Measurements from ENCODE around the gene KCNJ9.
"Not testable (repeated sequence)": the region's sequence is repeated elsewhere in the genome, so short reads cannot be mapped to it uniquely, and the experiment has no call there.

KCNJ9 gene

DNA sequence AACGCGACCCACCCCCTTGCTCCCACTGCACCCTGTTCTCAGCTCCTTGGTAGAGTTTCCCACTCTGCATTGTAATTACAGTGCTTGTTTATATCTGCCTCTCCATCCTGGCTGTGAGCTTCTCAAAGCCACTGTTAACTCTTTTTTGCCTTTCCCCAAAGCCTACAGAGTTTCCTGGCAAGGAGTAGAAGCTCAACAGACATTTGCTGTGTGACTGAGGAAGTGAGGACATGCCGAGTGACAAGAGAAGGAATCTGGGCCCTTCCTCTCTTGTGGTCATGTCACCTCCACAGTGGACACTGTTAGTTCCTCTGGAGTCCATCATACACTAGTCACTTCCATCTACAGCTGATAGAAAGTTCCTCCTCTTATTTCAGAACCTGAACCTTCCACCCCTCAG lies 23.1 kb downstream of the KCNJ9 start:
- no peak for DNase-seq

DNA sequence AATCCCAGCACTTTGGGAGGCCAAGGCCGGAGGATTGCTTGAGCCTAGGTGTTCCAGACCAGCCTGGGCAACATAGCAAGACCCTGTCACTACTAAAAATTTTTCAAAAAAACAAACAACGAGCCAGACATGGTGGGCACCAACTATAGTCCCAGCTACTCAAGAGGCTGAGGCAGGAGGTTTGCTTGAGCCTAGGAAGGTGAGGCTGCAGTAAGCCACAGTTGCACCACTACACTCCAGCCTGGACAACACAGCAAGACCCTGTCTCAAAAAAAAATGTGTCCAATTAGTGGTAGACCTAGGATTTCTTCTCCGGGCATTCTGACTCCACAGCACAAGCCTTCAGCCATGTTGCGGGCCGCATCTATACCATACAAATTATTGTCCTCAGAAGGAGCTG lies 23.8 kb downstream of the KCNJ9 start:
- DNase-seq = no peak

DNA sequence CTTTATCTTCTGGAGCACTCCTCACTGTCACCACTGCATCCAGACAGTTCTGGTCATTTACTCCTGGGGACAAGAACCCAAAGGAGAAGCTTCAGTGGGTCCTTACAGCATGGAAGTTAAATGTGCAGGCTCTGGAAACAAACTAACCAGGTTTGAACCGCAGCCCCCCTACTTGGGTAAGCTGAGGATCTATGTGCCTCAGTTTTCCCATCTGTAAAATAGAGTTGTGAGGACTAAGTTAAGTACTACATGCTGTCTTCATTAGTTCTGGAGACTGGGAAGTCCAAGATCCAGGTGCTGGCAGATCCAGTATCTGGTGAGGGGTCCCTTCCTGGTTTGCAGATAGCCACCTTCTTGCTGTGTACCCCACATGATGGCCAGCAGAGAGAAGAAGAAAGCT lies 26.2 kb downstream of the KCNJ9 start:
- no peak for DNase-seq

DNA sequence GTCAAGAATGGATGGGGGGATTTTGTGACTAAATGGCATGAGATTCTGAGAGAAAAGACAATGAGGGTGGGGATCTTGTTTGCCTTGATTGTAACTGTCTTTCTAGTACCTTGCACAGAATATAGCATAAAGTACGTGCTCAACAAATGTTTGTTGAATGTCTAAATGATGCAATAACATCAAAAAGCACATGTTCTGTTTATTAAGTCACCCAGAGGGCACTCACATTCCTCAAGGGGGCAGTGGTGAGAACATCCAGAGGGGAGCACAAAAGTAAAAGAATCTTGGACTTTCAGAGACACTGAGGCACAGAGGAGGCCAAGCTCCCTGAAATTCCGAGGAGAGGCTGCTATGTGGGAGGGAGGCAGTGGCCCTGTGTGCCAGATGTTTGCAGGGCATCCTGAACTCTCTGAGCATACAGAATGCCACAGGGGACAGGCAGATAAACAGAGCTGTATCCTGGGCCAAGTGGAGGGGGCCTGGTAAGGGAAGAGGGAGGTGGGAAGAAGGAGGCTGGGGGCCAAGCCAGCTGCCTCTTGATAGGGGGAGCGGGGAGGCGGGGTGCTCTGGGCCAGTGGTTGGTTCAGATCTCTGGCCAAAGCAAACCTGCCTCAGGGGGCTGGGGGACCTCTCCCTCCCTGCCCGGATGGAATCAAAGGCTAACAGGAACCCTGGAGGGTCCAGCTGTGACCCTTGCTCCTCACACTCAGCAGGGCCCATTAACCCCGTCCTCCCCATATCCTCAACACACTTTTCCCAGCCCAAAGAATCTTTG lies 27.7 kb downstream of the KCNJ9 start:
- DNase-seq = no peak

DNA sequence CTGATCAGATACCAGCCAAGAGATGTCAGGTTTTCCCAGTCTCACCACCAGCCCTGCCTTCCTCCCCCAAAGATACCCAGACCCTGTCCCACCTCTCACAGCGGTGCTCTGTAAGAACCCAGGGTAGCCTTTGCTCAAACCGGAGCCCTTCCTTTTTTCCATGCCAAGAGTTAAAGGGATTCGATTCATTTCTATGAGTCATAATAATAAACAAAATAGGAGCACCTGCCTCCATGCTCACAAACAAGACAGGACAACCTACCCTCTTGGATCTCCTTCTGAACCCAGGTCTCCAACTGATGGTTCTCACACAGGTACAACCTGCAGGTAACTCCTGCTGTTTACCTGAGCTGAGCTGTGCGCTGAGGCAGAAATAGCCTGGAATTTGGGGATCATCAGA lies 28.3 kb downstream of the KCNJ9 start:
- DNase-seq = no peak

DNA sequence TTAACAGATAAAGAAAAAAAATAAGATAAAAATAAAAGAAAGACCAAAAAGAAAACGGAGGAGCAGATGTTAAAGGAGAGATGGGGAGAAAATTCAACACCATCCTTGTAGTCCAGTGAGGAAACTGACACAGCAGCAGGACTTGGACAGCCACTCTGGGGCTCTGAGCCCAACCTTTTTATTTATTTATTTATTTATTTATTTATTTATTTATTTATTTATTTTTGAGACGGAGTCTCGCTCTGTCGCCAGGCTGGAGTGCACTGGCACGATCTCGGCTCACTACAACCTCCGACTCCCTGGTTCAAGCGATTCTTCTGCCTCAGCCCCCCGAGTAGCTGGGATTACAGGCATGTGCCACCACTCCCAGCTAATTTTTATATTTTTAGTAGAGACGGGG lies 30.1 kb downstream of the KCNJ9 start:
- not testable (repeated sequence) for DNase-seq

DNA sequence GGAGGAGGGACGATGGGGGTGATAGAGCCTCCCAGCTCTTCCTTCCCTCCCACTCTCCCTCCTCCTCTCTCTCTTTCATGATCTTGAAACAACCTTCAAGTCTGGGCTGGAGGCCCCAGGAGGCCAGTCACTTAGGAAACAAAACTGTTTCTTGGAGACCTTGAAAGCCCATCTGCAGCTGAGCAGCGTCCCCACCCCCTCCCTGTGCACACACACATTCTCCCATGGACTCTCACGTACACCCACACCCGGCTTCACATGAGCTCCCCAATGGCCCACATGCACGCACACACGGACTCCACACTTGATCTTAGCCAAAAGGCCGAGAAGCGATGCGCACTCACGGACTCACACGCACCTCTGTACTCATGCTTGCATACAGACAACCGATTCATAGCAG lies 31.0 kb downstream of the KCNJ9 start:
- DNase-seq = no peak

DNA sequence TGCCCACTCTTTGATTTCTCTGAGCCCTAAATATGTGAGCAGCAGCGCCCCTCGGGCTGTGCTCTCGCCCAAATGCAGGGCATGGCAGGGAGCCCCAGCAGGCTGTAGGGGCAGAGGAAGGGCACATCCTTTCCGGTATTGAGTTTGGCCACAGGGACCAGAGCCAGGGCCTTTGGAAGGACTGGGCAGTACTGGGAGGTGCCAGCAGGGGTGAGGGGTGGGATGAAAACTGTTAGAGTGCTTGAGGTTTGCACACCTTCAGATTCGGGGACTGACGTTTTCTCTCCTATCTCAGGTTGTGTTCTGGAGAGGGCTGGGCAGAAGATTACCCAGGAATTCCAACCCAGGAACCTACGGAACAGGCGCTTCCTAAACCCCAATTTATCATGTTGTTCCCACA lies 32.1 kb downstream of the KCNJ9 start:
- DNase-seq = no peak

DNA sequence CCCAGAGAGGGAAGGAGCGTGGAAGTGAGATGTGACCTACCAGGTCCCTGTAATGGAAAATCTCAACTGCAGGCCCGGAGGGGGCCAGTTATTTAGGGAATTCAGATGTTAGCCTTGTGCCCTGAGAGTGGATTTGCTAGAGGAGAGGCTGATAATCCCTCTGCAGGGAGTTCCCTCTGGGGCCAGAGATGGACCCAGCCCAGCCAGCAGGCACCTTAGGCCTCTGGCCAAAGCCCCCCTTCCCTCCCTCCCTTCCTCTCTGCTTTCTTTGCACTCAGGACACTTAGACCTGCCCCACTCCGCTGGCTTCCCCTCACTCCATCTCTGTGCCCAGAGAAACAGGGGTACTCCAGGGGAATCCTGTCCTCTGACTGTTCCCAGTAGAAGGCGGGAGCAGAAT lies 32.7 kb downstream of the KCNJ9 start:
- no peak for DNase-seq

DNA sequence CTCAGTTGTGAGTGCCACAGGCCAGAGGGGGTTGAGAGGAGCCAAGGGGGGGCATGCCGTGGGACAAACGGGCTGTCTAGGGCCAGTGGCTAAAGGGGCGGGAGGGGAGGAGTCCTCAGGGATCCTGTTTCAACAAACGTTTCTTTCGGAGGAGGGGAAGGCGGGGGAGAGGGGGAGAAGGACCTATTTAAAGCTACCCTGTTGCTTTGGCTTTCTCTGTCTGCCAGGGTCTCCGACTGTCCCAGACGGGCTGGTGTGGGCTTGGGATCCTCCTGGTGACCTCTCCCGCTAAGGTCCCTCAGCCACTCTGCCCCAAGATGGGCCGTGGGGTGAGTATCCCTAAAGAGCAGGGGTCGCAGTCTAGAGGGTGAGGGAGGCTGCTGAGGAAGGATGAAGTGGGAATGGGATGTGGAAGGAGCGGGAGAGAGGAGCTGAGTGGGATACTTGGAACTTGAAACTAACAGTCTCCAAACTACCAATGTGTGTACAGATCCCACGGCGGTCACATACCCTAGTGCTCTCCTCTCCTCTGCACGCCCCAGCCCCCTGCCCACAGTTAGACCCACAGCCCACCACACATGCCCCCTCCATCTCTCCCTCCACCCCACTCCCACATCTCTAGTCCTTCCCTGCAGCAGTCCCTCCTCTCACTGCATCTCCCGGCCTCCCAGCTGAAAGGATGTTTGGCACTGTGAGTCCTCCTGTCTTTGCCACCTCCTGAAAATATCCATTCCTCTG lies 34.4 kb downstream of the KCNJ9 start, which contains the start of gene ATP1A2:
TSS of gene ATP1A2 (plus strand) at position 215 of the 738 bp plus-strand sequence. CDS start at position 318, 103 bp downstream.
- DNase-seq = no peak

DNA sequence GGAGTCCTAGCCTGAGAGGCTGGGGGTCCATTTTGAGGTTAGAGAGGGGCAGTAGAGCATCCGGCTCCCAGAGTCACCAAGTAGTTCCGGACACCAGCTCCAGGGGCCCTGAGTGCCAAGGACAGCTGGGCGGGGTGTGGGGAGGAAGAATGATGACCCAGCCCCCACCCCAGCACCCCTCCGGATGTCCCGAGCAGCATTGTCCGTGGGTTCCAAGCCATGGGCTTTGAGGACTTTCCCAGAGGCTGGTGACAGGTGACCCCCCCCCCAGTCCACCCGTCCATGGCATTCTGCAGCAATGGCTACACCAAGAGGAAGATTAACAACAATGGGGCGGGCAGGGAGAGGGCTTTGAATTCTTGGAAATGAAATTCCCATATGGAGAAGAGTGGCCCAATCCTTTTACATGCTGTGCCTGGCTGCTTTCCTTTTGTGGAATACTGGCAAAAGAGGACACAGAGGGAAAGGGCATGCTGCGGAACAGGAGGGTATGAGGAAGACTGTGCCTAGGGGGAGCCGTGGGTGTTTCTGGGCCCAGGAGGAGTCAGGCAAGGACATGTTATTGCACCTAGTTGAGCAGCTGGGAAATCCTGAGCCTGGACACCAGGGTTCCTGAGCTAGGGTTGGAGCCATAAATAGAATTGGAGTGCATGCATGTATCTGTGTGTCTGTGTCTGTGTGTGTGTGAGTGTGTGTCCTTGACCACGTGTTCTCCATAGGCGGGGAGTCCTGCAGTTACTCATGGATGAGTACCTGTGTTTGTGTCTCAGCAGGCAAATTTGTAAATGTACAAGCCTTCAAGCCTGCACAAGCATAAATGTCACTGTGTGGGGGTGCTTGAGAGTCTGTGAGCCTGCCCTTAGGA lies 35.2 kb downstream of the KCNJ9 start:
- no peak for DNase-seq

DNA sequence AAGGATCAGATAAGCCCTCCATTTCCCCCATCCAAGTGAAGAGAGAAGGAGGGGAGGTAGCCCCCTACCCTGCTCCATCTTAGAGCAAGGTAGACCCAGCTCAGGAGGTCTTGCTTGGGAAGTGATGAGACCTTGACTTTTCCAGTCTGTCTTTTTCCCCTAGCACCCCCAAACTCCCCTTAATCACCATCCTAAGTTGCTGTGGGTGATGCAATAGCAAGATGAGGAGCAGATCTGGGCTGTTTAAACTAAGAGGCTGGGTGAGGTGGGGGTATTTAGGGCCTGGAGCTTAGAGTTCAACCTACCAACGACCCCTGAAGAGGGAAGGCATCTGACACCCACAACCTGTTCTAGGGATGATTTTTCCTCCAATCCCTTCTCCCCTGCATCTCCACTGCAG lies 36.0 kb downstream of the KCNJ9 start:
- no peak for DNase-seq

DNA sequence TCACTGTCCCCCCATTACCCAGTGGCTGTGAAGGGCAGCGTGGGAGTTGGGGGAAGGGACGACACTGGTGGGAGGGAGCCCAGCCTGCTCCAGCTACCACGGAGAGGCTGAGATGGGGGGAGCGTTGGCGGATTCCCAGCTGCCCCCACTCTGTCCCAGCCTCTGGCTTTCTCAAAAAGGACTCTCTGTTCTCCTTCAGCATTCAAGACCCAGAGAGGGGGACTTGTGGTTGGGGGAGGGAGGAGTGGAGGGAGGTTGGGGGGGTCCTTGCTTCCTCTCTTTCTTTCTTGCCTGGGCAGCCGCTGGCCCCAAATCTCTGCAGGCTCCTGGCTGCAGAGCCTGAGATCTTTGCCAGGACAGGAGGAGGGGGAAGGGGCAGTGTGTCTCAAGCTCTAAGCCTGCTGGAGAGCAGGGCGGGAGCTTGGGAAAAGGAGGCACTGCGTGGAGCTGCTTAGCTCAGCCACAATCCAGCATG lies 36.4 kb downstream of the KCNJ9 start:
- DNase-seq = no peak

DNA sequence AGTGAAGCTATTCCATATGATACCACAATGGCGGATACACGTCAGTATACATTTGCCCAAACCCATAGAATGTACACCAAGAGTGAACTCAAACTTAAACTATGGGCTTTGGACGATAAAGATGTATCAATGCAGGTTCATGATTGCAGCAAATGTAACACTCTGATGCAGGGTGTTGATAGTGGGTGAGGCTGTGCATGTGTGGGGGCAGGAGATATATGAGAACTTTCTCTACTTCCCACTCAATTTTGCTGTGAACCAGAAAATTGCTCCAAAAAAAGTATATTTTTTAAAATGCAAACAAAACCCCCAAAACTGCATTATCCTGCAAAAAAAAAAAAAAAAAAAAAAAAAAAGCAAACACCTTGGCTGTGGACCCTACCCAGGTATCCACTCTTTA lies 37.6 kb downstream of the KCNJ9 start:
- no peak for DNase-seq

DNA sequence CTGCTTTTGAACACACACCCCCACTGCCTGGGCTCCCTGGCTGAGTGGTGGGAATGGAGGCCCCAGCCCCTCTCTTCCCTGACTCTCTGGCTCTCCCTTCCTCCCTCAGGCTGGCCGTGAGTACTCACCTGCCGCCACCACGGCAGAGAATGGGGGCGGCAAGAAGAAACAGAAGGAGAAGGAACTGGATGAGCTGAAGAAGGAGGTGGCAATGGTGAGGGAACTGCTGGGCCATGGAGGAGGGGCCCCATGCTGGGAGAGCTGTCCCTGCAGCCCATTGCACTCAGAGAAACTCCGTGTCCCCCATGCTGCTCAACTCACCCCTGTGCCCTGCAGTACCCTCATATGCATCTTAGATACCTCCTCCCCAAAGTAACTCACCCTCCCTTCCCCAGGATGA lies 39.5 kb downstream of the KCNJ9 start:
- no peak for DNase-seq

DNA sequence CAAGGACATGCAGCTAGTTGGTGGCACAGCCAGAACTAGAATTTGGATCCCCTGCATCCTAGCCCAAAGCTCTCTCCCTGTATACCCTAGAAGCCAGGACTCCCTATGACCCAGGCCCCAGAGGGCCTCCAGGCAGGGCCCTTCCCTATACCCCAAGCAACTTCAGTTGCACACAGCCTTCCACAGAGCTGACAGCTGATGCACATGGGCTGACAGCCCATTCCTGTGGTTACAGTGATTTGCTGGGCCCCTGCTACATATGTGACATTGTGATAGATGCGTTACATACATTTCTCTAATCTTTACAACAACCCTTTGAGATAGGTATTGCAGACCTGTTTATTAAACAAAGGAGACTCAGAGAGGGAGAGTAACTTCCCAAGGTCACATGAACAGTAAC lies 40.0 kb downstream of the KCNJ9 start:
- DNase-seq = no peak

DNA sequence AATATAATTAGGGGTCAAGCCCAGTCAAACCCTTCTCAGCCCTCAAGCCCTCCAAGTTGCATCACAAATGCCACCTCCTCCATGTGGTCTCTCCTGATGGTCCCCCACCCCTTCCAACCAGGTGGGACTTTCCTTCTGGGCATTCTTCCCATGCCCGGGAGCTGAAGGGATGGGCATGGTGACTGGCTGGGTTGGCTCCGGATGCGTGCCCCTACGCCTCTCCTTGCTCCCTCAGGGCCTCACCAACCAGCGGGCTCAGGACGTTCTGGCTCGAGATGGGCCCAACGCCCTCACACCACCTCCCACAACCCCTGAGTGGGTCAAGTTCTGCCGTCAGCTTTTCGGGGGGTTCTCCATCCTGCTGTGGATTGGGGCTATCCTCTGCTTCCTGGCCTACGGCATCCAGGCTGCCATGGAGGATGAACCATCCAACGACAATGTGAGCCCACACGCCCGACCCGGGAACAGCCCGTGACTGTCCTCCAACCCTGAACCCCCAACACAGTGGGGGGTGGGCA lies 41.7 kb downstream of the KCNJ9 start:
- DNase-seq = no peak

DNA sequence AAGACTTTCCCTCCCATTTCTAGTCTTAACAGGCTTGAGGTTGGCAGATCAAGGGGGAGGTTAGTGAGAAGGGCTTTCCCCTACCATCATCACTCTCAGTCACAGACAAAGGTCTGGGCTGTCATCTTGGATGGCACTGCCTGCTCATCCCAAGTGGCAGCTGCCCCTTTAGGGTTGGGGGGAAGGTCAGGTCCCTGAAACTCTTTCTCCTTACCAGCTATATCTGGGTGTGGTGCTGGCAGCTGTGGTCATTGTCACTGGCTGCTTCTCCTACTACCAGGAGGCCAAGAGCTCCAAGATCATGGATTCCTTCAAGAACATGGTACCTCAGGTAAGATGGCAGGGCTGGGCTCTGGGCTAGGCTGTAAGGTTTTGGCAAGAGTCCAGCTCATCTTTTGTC lies 42.4 kb downstream of the KCNJ9 start:
- DNase-seq = no peak

DNA sequence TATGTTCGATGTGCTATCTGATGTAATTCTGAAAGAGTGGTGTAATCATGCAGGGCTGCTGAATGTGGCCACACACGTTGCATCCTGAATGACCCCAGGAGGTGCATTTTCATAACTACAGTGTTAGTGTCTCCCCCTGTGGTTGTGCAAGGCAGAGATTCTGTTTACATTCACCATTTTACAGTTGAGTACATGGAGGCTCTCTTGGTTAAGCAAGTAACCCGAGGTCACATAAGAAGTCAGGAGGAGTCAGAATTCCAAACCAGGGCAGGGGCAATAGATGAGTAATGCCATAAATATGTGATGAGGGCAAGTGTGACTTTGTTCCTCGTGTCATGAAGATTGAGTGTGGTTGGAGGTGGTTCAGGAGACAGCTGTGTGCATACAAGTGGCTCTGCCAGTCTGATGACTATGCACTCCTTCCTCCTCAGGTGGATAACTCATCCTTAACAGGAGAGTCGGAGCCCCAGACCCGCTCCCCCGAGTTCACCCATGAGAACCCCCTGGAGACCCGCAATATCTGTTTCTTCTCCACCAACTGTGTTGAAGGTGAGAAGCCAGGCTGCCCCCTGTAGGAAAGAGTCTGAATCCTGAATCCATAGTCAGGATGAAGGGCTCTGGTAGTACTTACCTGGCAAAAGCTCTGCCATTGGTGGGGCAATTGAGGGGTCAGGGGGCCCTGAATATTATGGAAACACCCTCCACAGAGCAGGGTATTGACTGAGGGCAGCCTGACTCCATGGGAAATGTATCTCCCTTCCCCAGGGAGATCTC lies 43.6 kb downstream of the KCNJ9 start:
- no peak for DNase-seq

DNA sequence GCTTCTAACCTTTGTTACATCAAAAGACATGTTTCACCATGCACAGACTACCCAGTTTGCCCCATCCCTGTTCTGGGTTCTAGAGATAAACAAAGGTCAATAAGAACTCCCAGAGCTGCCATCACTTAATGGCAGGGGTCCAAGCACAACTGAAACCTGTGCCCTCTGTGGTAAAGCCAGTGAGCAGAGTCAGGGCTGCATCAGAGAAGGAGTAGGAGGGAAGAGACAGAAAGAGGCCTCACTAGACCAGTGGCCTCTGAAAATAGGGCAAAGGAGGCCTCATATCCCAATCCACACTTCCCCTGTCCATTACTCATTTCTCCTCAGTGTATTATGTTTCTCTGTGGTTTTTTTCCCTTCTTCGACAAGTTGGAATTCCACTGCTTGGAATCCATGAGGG lies 44.4 kb downstream of the KCNJ9 start:
- DNase-seq = no peak

DNA sequence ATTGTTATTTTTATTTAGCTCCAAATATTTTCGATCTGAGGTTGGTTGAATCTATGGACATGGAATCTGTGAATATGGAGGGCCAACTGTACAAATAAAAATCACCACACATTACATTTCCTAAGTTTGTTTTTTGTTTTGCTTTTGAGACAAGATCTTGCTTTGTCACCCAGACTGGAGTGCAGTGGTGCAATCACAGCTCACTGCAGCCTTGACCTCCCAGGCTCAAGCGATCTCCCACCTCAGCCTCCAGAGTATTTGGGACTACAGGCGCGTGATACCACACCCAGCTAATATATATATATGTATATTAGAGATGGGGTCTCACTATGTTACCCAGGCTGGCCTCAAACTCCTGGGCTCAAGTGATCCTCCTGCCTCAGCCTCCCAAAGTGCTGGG lies 45.0 kb downstream of the KCNJ9 start:
- DNase-seq = not testable (repeated sequence)

DNA sequence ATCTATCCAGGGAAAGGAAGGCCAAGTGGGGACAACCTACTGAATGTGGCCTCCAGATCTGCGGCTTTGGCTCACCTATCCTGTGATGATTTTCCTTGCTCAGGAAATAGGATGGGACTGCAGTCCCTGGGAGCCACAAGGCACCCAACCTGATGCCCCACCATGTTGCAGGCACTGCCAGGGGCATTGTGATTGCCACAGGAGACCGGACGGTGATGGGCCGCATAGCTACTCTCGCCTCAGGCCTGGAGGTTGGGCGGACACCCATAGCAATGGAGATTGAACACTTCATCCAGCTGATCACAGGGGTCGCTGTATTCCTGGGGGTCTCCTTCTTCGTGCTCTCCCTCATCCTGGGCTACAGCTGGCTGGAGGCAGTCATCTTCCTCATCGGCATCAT lies 46.0 kb downstream of the KCNJ9 start:
- no peak for DNase-seq
